Osteocyte (in vitro differentiated cells): ENCODE data around the gene PPM1D. TPM values are rescaled to one million over a fixed set of nuclear protein-coding genes. Genes with fewer than 3 reads are reported as not detected.
"Not testable (repeated sequence)": the region's sequence is repeated elsewhere in the genome, so short reads cannot be mapped to it uniquely, and the experiment has no call there.

Source experiments
- DNase-seq: peaks from one replicate; pipeline ENCODE4 v3.0.0; 2021; ENCODE audit warnings: mixed read lengths; ENCODE audit not compliant: unreplicated experiment; ENCODE audit errors: extremely low spot score
- H3K27ac Mint-ChIP-seq: one replicate; pipeline ENCODE4 v1.8.0; 2021; ENCODE audit warnings: mild to moderate bottlenecking, mixed read lengths; ENCODE audit not compliant: unreplicated experiment
- H3K27me3 Mint-ChIP-seq: one replicate; pipeline ENCODE4 v1.8.0; 2021; ENCODE audit warnings: mixed read lengths; ENCODE audit not compliant: unreplicated experiment
- H3K36me3 Mint-ChIP-seq: one replicate; pipeline ENCODE4 v1.8.0; 2021; ENCODE audit warnings: mixed read lengths; ENCODE audit not compliant: unreplicated experiment
- H3K4me1 Mint-ChIP-seq: one replicate; pipeline ENCODE4 v1.8.0; 2021; ENCODE audit warnings: mixed read lengths; ENCODE audit not compliant: unreplicated experiment
- H3K4me3 Mint-ChIP-seq: one replicate; pipeline ENCODE4 v1.8.0; 2021; ENCODE audit warnings: mild to moderate bottlenecking, moderate library complexity, mixed read lengths; ENCODE audit not compliant: unreplicated experiment
- H3K9me3 Mint-ChIP-seq: one replicate; pipeline ENCODE4 v1.8.0; 2021; ENCODE audit warnings: mixed read lengths; ENCODE audit not compliant: unreplicated experiment
- CTCF ChIP-seq: fragments of 200-600 bp; sonication (generic); IDR thresholded peaks from 2 replicates; pipeline ENCODE4 v1.5.0; 2021; ENCODE audit warnings: antibody characterized with exemption, mild to moderate bottlenecking, moderate library complexity
- total RNA-seq: library from RNA; stranded (reverse); gene quantifications from 2 replicates; pipeline ENCODE4 v1.2.1, GENCODE V29; 2021

Gene PPM1D
- total RNA-seq, 1 donor from 2014 or later = 22.1 TPM

GRCh38 chr17:60583008-60583407 lies 17.0 kb upstream of the PPM1D start:
- Mint-ChIP-seq H3K36me3 (no peaks in the 10 kb centered on the region), H3K27ac (no peak overlapping the region)

GRCh38 chr17:60585887-60586286 lies 14.1 kb upstream of the PPM1D start:
- Mint-ChIP-seq H3K27me3 (no peaks in the 10 kb centered on the region), H3K36me3 (no peaks in the 10 kb centered on the region), H3K4me3 (no peak overlapping the region), H3K4me1 (peaks cover 10% of the 10 kb centered on the region), H3K9me3 (no peaks in the 10 kb centered on the region), H3K27ac (no peak overlapping the region)
- TF ChIP-seq CTCF = no peak
- no peak for DNase-seq

More at GRCh38 chr17:60583008-60583407, 17.0 kb upstream of the PPM1D start:
- DNase-seq = no peak
- H3K27me3 Mint-ChIP-seq = no peaks in the 10 kb centered on the region
- H3K9me3 Mint-ChIP-seq = no peaks in the 10 kb centered on the region
- no peak overlapping the region for H3K4me3 Mint-ChIP-seq
- H3K4me1 Mint-ChIP-seq = no peaks in the 10 kb centered on the region
- TF ChIP-seq CTCF = no peak

- no peaks in the 10 kb centered on the region for H3K27me3 Mint-ChIP-seq
- H3K27ac Mint-ChIP-seq = no peak overlapping the region
- no peaks in the 10 kb centered on the region for H3K9me3 Mint-ChIP-seq
- peak; percentile 11 for TF ChIP-seq CTCF
- no peaks in the 10 kb centered on the region for H3K36me3 Mint-ChIP-seq
- H3K4me1 Mint-ChIP-seq = peaks cover 14% of the 10 kb centered on the region
- no peak overlapping the region for H3K4me3 Mint-ChIP-seq
- DNase-seq = no peak
Measured at GRCh38 chr17:60586288-60586974, 13.6 kb upstream of the PPM1D start.

GRCh38 chr17:60590070-60590469 lies 9.9 kb upstream of the PPM1D start:
- DNase-seq = no peak
- Mint-ChIP-seq H3K9me3 (no peaks in the 10 kb centered on the region), H3K27ac (peak overlapping the region; percentile 66), H3K4me3 (no peak overlapping the region), H3K36me3 (no peaks in the 10 kb centered on the region), H3K27me3 (no peaks in the 10 kb centered on the region), H3K4me1 (peaks cover 16% of the 10 kb centered on the region)
- no peak for TF ChIP-seq CTCF

GRCh38 chr17:60592750-60593149 lies 7.2 kb upstream of the PPM1D start:
- H3K27me3 Mint-ChIP-seq = no peaks in the 10 kb centered on the region

GRCh38 chr17:60593441-60594036 lies 6.5 kb upstream of the PPM1D start:
- peaks cover 22% of the 10 kb centered on the region for H3K4me1 Mint-ChIP-seq
- not testable (repeated sequence) for H3K9me3 Mint-ChIP-seq, H3K27ac Mint-ChIP-seq, H3K36me3 Mint-ChIP-seq, DNase-seq, H3K27me3 Mint-ChIP-seq, H3K4me3 Mint-ChIP-seq

More at GRCh38 chr17:60592750-60593149, 7.2 kb upstream of the PPM1D start:
- DNase-seq = no peak
- TF ChIP-seq CTCF = no peak
- no peaks in the 10 kb centered on the region for H3K36me3 Mint-ChIP-seq
- H3K4me3 Mint-ChIP-seq = no peak overlapping the region
- H3K4me1 Mint-ChIP-seq = peaks cover 16% of the 10 kb centered on the region
- H3K9me3 Mint-ChIP-seq = no peaks in the 10 kb centered on the region
- no peak overlapping the region for H3K27ac Mint-ChIP-seq

- H3K4me3 Mint-ChIP-seq, H3K27me3 Mint-ChIP-seq, H3K27ac Mint-ChIP-seq, H3K36me3 Mint-ChIP-seq, H3K9me3 Mint-ChIP-seq, DNase-seq: not testable (repeated sequence)
- H3K4me1 Mint-ChIP-seq = peaks cover 28% of the 10 kb centered on the region
Measured at GRCh38 chr17:60594170-60594569, 5.8 kb upstream of the PPM1D start.
